GM21526 (cell line): ENCODE measurements around the gene CACYBP.

Experiments used
- ATAC-seq: cut with Tn5 transposase; IDR thresholded peaks from one replicate; pipeline ENCODE4 v1.9.1; 2021; ENCODE audit warnings: moderate library complexity; ENCODE audit not compliant: unreplicated experiment, low FRiP score

CACYBP gene

GRCh38 chr1:174999936-175000696, at the start of gene CACYBP:
TSS of gene CACYBP (plus strand) at chr1:174999947. CDS start at chr1:175000181, 234 bp downstream.
- peak; percentile 56 for ATAC-seq

- no peak for ATAC-seq
Measured at GRCh38 chr1:174953285-174954072, 46.3 kb upstream of the CACYBP start.

- ATAC-seq = no peak
Measured at GRCh38 chr1:174954073-174954460, 45.7 kb upstream of the CACYBP start.

- ATAC-seq = no peak
Measured at GRCh38 chr1:174954671-174955669, 44.8 kb upstream of the CACYBP start.

GRCh38 chr1:174956086-174956485, 43.7 kb upstream of the CACYBP start:
- ATAC-seq = no peak

- no peak for ATAC-seq
Measured at GRCh38 chr1:174956976-174957375, 42.8 kb upstream of the CACYBP start.

- no peak for ATAC-seq
Measured at GRCh38 chr1:174957829-174958228, 41.9 kb upstream of the CACYBP start.

- ATAC-seq = no peak
Measured at GRCh38 chr1:174958396-174958795, 41.4 kb upstream of the CACYBP start.

- ATAC-seq = no peak
Measured at GRCh38 chr1:174960362-174960761, 39.4 kb upstream of the CACYBP start.

GRCh38 chr1:174963529-174964125, 36.1 kb upstream of the CACYBP start:
- ATAC-seq = no peak

GRCh38 chr1:174964261-174964971, 35.3 kb upstream of the CACYBP start:
- no peak for ATAC-seq

GRCh38 chr1:174964972-174965361, 34.8 kb upstream of the CACYBP start:
- no peak for ATAC-seq

- ATAC-seq = no peak
Measured at GRCh38 chr1:174965362-174966007, 34.3 kb upstream of the CACYBP start.

GRCh38 chr1:174966008-174966572, 33.7 kb upstream of the CACYBP start:
- ATAC-seq = no peak

GRCh38 chr1:174967845-174968705, 31.7 kb upstream of the CACYBP start:
- no peak for ATAC-seq

- peak; percentile 58 for ATAC-seq
Measured at GRCh38 chr1:174968750-174969244, 30.9 kb upstream of the CACYBP start.

- no peak for ATAC-seq
Measured at GRCh38 chr1:174969977-174970376, 29.8 kb upstream of the CACYBP start.

GRCh38 chr1:174971466-174971865, 28.3 kb upstream of the CACYBP start:
- no peak for ATAC-seq
